Motor neuron (in vitro differentiated cells): ENCODE results near the gene PRDM11. TPM values are rescaled to one million over a fixed set of nuclear protein-coding genes. Genes with fewer than 3 reads are reported as not detected.

Experiments
- ATAC-seq, 8 experiments: fragments of 200-7000 bp; cut with Tn5 transposase; replicated peaks in 6 of 8; 2 replicates each; pipeline ENCODE4 v1.8.0; 2021; ENCODE audit warnings: mild to moderate bottlenecking in 8 of 8, moderate library complexity in 8 of 8
- H3K27ac ChIP-seq, 2 donors: fragments of 250-450 bp; sonication (Bioruptor Pico); 2 replicates each; pipeline ENCODE4 v1.9.0; 2021; ENCODE audit warnings: antibody characterized with exemption in 2 of 2, mild to moderate bottlenecking in 2 of 2, moderate library complexity in 1 of 2
- H3K4me1 ChIP-seq, 2 donors: fragments of 250-450 bp; sonication (Bioruptor Pico); replicated peaks in 1 of 2; 2 replicates each; pipeline ENCODE4 v1.6.1; 2021; ENCODE audit warnings: antibody characterized with exemption in 2 of 2, mild to moderate bottlenecking in 2 of 2, moderate library complexity in 1 of 2
- H3K4me3 ChIP-seq, 5 donors: fragments of 250-450 bp; sonication (Bioruptor Pico); 2 replicates each; pipeline ENCODE4 v1.9.0; 2021; ENCODE audit warnings: antibody characterized with exemption in 5 of 5, mild to moderate bottlenecking in 5 of 5, moderate library complexity in 4 of 5
- WGBS, 10 experiments: fragments of 450-650 bp; shearing (Covaris generic); methylation state at CpG; one replicate each; pipeline ENCODE4 v1.0.0; 2022; 5-methylcytosine and 5-hydroxymethylcytosine counted together
- in situ Hi-C, 9 experiments: fragments of 400-800 bp; cut with MboI; loops; one replicate each; pipeline ENCODE4 v1.15.0; 2021; ENCODE audit warnings: low sequenced_read_pairs in 9 of 9, low pct_unique_long_range_greater_than_20kb in 2 of 9; ENCODE audit not compliant: unreplicated experiment in 9 of 9
- total RNA-seq, 8 experiments: library from RNA; unstranded; fragments of 300-600 nt; gene quantifications; 2 replicates each; pipeline versions ENCODE4 v1.2.3 to v1.2.4, GENCODE V29; 2022

Gene PRDM11
- total RNA-seq, 8 experiments from 2014 or later: 2.4 to 9.9 (median 5.3) TPM

- WGBS, 10 experiments: 47 to 100% (median 88%) methylated on average over 1 to 10 of the region's 15 CpGs; no CpG with 5 or more reads in 5 of the 10 experiments
- in situ Hi-C loops: no loop called here
- peak in 7 of 8 experiments; percentile 33 to 81 (median 56) for ATAC-seq
- Histone ChIP-seq H3K27ac (no peak overlapping the region), H3K4me1 (peaks cover 4% of the 10 kb centered on the region in 2 donors), H3K4me3 (no peak overlapping the region)
Measured at GRCh38 chr11:45163956-45164575, 17.6 kb downstream of the PRDM11 start.

DNA sequence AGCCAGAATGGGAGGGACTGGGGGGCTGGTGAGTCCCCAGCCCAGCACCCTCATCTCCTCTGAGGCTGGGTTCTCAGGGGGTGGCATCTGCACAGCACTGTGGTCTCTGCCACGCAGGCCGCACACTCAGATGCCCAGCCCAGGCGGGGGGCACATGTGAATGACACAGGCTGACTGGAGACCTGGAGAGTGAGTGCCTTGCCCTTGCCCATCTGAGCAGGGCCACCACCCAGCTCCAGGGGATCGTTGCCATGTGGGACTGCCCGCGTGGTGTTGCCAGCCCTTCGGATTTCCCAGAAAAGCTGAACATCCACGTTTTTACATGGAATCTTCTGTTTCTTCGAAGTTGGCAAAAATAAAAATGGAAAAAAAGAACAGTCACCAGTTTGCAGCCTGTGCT, 18.9 kb downstream of the PRDM11 start:
- in situ Hi-C loops: no loop called here
- no peak overlapping the region for H3K27ac ChIP-seq
- peaks cover 3% of the 10 kb centered on the region in 2 donors for H3K4me1 ChIP-seq
- 80 to 92% (median 83%) methylated on average over 1 to 6 of the region's 9 CpGs; no CpG with 5 or more reads in 6 of the 10 experiments for WGBS, 10 experiments
- no peak overlapping the region for H3K4me3 ChIP-seq
- no peak for ATAC-seq

GRCh38 chr11:45165806-45166603, 19.6 kb downstream of the PRDM11 start:
- ATAC-seq: no peak
- H3K4me3 ChIP-seq: no peak overlapping the region
- in situ Hi-C loops: no loop called here
- H3K27ac ChIP-seq: no peak overlapping the region
- H3K4me1 ChIP-seq: peaks cover 3% of the 10 kb centered on the region in 2 donors
- 11 to 100% (median 85%) methylated on average over 1 to 5 of the region's 5 CpGs; no CpG with 5 or more reads in 5 of the 10 experiments for WGBS, 10 experiments

DNA sequence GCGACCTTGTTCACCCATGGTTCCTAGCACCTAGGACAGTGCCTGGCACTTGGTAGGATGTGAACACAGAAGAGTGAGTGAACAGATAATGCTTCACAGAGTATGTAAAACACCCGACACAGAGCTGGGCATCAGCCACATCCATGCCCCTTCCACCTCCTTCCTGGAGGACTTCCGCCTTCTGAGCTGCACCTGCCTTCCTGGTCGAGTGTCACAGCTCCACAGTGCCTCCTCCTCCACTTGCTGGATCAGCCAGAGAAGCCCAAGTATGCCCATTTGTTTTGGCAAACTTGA, 20.1 kb downstream of the PRDM11 start:
- Histone ChIP-seq H3K27ac (no peak overlapping the region), H3K4me3 (no peak overlapping the region), H3K4me1 (peaks cover 3% of the 10 kb centered on the region in 2 donors)
- in situ Hi-C loops: no loop called here
- no peak for ATAC-seq
- 50 to 61% (median 60%) methylated on average over 1 to 2 of the region's 4 CpGs; no CpG with 5 or more reads in 7 of the 10 experiments for WGBS, 10 experiments

DNA sequence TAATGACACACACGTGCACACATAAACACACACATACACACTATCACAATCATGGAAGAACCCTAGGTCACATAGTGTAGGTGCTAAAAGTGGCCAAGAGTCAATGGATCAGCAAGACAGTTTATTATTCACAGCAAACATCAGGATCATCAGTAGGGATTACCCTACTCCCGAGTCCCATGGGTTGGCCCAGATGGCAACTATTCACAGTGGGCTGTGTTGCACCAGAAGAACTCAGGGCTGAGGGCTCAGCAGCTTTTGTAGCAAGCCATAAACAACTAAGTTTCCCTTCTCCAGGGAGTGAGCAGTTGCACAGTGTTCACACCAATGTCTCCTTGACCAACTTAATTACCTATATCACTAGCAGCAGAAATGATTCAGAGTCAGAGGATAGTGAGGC, 20.8 kb downstream of the PRDM11 start:
- Histone ChIP-seq H3K27ac (no peak overlapping the region), H3K4me3 (no peak overlapping the region), H3K4me1 (peaks cover 3% of the 10 kb centered on the region in 2 donors)
- in situ Hi-C loops: no loop called here
- no peak for ATAC-seq
- 71 to 100% (median 82%) methylated on average over 1 of the region's 2 CpGs; no CpG with 5 or more reads in 4 of the 10 experiments for WGBS, 10 experiments

GRCh38 chr11:45168366-45169130, 22.1 kb downstream of the PRDM11 start:
- no peak overlapping the region for H3K4me3 ChIP-seq
- peak in 1 of 8 experiments; percentile 7 for ATAC-seq
- in situ Hi-C loops: no loop called here
- 60 to 80% (median 71%) methylated on average over 1 to 8 of the region's 10 CpGs; no CpG with 5 or more reads in 5 of the 10 experiments for WGBS, 10 experiments
- no peak overlapping the region for H3K27ac ChIP-seq
- peaks cover 3% of the 10 kb centered on the region in 2 donors for H3K4me1 ChIP-seq

- ATAC-seq: peak in 1 of 8 experiments; percentile 79
Measured at GRCh38 chr11:45169310-45170072, 23.1 kb downstream of the PRDM11 start.

GRCh38 chr11:45170484-45170883, 24.0 kb downstream of the PRDM11 start:
- no peak for ATAC-seq
- no peaks in the 10 kb centered on the region for H3K4me1 ChIP-seq
- in situ Hi-C loops: no loop called here
- 80% methylated on average over 1 of the region's 2 CpGs; no CpG with 5 or more reads in 9 of the 10 experiments for WGBS, 10 experiments
- H3K27ac ChIP-seq: no peak overlapping the region
- H3K4me3 ChIP-seq: no peak overlapping the region

More at GRCh38 chr11:45169310-45170072, 23.1 kb downstream of the PRDM11 start:
- in situ Hi-C loops: no loop called here
- Histone ChIP-seq H3K4me1 (no peaks in the 10 kb centered on the region), H3K4me3 (no peak overlapping the region), H3K27ac (no peak overlapping the region)
- WGBS, 10 experiments: 28 to 100% (median 86%) methylated on average over 1 to 3 of the region's 3 CpGs; no CpG with 5 or more reads in 2 of the 10 experiments

DNA sequence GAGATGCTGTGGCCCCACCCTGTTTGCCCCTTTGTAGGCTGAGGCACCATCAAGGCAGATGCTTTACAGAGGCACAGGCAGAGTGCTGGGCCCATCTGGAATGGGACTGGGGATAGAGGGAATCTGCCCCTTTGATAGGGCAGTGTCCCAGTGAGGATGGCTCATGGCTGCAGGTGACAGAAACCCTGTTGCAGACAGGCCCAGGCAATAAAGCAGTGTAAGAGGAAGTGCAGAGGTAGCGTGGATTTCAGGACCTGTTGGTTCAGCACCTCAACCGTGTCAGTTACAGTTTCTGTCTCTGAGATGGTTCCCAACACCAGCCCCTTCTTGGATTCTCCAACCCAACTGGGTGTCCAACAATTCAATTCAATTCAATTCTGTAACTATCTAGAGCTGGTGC, 25.1 kb downstream of the PRDM11 start:
- ATAC-seq: no peak
- 75 to 100% (median 89%) methylated on average over 1 to 2 of the region's 2 CpGs; no CpG with 5 or more reads in 6 of the 10 experiments for WGBS, 10 experiments
- H3K4me1 ChIP-seq: no peaks in the 10 kb centered on the region
- H3K4me3 ChIP-seq: no peak overlapping the region
- H3K27ac ChIP-seq: no peak overlapping the region
- in situ Hi-C loops: no loop called here

DNA sequence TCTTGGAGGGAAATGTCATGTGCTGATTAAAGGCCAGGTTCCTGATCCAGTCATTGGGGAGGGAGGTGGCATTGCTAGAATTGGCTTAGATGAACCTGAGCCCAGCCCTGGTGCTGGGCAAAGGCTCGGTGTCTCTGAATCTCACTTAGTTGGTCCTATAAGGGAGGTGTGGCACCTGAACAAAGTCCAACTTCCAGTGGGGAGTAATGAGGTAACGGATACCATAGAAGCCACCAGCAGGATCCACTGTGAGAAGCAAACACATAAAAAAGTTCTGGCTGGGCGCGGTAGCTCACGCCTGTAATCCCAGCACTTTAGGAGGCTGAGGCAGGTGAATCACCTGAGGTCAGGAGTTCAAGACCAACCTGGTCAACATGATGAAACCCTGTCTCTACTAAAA, 26.6 kb downstream of the PRDM11 start:
- 77 to 100% (median 86%) methylated on average over 1 to 4 of the region's 5 CpGs; no CpG with 5 or more reads in 5 of the 10 experiments for WGBS, 10 experiments
- no peak for ATAC-seq
- Histone ChIP-seq H3K4me3 (no peak overlapping the region), H3K4me1 (no peaks in the 10 kb centered on the region), H3K27ac (no peak overlapping the region)
- in situ Hi-C loops: no loop called here

DNA sequence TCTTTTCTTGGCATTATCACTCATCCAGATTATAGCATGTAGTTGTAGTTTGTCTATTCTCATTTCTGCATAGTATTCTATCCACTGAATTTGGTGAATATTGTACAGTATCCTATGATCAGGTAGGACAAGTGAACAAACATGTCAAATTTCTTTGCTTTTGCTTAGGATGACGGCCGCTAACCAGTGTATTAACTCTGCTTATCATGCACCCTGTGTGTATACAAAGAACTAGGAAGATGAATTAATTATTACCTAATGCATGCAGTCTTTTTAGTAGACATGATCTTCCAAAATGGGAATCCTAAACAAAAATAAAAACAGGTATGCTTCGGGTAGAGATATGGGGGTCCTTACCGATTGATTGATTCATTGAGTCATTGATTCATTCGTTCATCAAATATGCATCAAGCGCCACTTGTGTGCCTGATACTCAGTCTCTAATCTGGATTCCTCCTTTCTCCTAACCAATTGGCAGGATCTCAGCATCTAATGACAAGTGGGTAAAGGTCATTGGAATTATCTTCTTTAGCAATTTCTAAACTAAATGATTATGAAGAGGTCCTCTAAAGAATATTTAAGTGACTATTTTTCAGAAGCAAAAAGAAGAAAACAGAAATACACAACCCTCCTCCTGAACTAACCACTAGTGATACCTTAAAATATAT, 27.9 kb downstream of the PRDM11 start:
- 85 to 100% (median 92%) methylated on average over 1 to 6 of the region's 6 CpGs; no CpG with 5 or more reads in 2 of the 10 experiments for WGBS, 10 experiments
- in situ Hi-C loops: no loop called here
- no peak overlapping the region for H3K27ac ChIP-seq
- no peak for ATAC-seq
- no peak overlapping the region for H3K4me3 ChIP-seq
- H3K4me1 ChIP-seq: peaks cover 0 to 3% of the 10 kb centered on the region in 2 donors

- in situ Hi-C loops: no loop called here
- Histone ChIP-seq H3K27ac (no peak overlapping the region), H3K4me1 (peaks cover 2 to 10% of the 10 kb centered on the region in 2 donors), H3K4me3 (no peak overlapping the region)
- WGBS, 10 experiments: 53 to 100% (median 88%) methylated on average over 1 to 4 of the region's 4 CpGs
- ATAC-seq: no peak
Measured at GRCh38 chr11:45174963-45175362, 28.5 kb downstream of the PRDM11 start.
